Keratinocyte (primary cell): ENCODE measurements around the gene SFT2D1. TPM values are rescaled to one million over a fixed set of nuclear protein-coding genes. Genes with fewer than 3 reads are reported as not detected.

ENCODE experiments used
- DNase-seq: peaks from one replicate; pipeline ENCODE4 v3.0.0-alpha.2; 2011; ENCODE audit warnings: low read depth, missing footprints, low spot score
- FAIRE-seq: peaks from 2 replicates; lab custom pipeline; 2011; peaks lifted over from hg19 to GRCh38; lab: Jason Lieb, UNC
- H2AFZ ChIP-seq: 2 replicates; pipeline ENCODE4 v1.6.0; 2012; ENCODE audit warnings: low read length, control low read depth, inconsistent platforms; ENCODE audit not compliant: control insufficient read depth
- H3K27ac ChIP-seq: 2 replicates; pipeline ENCODE4 v1.5.1; 2011; ENCODE audit warnings: low read length; ENCODE audit not compliant: control insufficient read depth, insufficient read depth
- H3K27me3 ChIP-seq: 3 replicates; pipeline ENCODE4 v1.6.0; 2011; ENCODE audit warnings: low read length; ENCODE audit not compliant: control insufficient read depth, insufficient read depth; ENCODE audit errors: extremely low read depth
- H3K36me3 ChIP-seq, 2 experiments: 2 replicates in 1 of 2; 3 replicates in 1 of 2; pipeline ENCODE4 v1.5.1; 2011; ENCODE audit warnings: low read length in 2 of 2, mild to moderate bottlenecking in 1 of 2; ENCODE audit not compliant: control insufficient read depth in 2 of 2, insufficient read depth in 2 of 2; ENCODE audit errors: extremely low read depth in 1 of 2
- H3K4me1 ChIP-seq: 3 replicates; pipeline ENCODE4 v1.5.1; 2011; ENCODE audit warnings: low read length; ENCODE audit not compliant: control insufficient read depth, insufficient read depth; ENCODE audit errors: extremely low read depth
- H3K4me2 ChIP-seq: 3 replicates; pipeline ENCODE4 v1.6.0; 2011; ENCODE audit warnings: low read depth, low read length; ENCODE audit not compliant: control insufficient read depth, insufficient read depth; ENCODE audit errors: extremely low read depth
- H3K4me3 ChIP-seq, 3 experiments: fragments of 200-600 bp in 1 of 3; sonication (generic) in 1 of 3; 2 replicates in 2 of 3; 3 replicates in 1 of 3; pipeline ENCODE4 v1.5.1; 2011 to 2016; ENCODE audit warnings: low read length in 3 of 3, mild to moderate bottlenecking in 3 of 3, control low read depth in 2 of 3, inconsistent platforms in 1 of 3, low read depth in 1 of 3, mixed read lengths in 1 of 3, mixed run types in 1 of 3, moderate library complexity in 1 of 3; ENCODE audit not compliant: control insufficient read depth in 2 of 3, insufficient read depth in 2 of 3; ENCODE audit errors: extremely low read depth in 1 of 3
- H3K79me2 ChIP-seq: 2 replicates; pipeline ENCODE4 v1.6.0; 2012; ENCODE audit warnings: low read length; ENCODE audit not compliant: control insufficient read depth, insufficient read depth
- H3K9ac ChIP-seq: 3 replicates; pipeline ENCODE4 v1.6.0; 2011; ENCODE audit warnings: low read length; ENCODE audit not compliant: control insufficient read depth, insufficient read depth; ENCODE audit errors: extremely low read depth
- H3K9me1 ChIP-seq: 3 replicates; pipeline ENCODE4 v1.6.0; 2011; ENCODE audit warnings: low read length; ENCODE audit not compliant: control insufficient read depth, insufficient read depth; ENCODE audit errors: extremely low read depth
- H3K9me3 ChIP-seq: 2 replicates; pipeline ENCODE4 v1.5.1; 2012; ENCODE audit warnings: low read depth, low read length; ENCODE audit not compliant: control insufficient read depth
- H4K20me1 ChIP-seq: 3 replicates; pipeline ENCODE4 v1.6.0; 2011; ENCODE audit warnings: low read length; ENCODE audit not compliant: control insufficient read depth, insufficient read depth; ENCODE audit errors: extremely low read depth
- EZH2 ChIP-seq: IDR thresholded peaks from one replicate; pipeline ENCODE4 v1.6.1; 2012; ENCODE audit warnings: inconsistent platforms, mild to moderate bottlenecking, low read length, moderate library complexity
- dilution Hi-C: fragments of 300-500 bp; cut with MboI; formaldehyde crosslinking; loops from one replicate; pipeline ENCODE4 v1.7.0; 2020; ENCODE audit warnings: low sequenced_read_pairs; ENCODE audit not compliant: extremely low pct_ligation_motif_present
- polyA plus RNA-seq, 5 experiments: library from polyadenylated mRNA; depleted of rRNA in 3 of 5; stranded (reverse) in 3 of 5; stranded (forward) in 1 of 5; unstranded in 1 of 5; fragments of >200 nt; gene quantifications; 1 replicate in 1 of 5; 2 replicates in 3 of 5; 3 replicates in 1 of 5; pipeline versions ENCODE4 v1.2.1 to v1.2.3, GENCODE V29; 2011 to 2012; ENCODE audit warnings: missing spikeins in 2 of 5, low read depth in 1 of 5, low replicate concordance in 1 of 5
- TF ChIP-seq, protein P1 (sequence below), 3 experiments: IDR thresholded peaks in 1 of 3; conservative IDR thresholded peaks in 1 of 3; optimal IDR thresholded peaks in 1 of 3; 2 replicates in 2 of 3; 3 replicates in 1 of 3; pipeline versions ENCODE3 to v1.5.1; 2011; ENCODE audit warnings: low read length in 3 of 3, mild to moderate bottlenecking in 3 of 3, moderate library complexity in 2 of 3, control low read depth in 1 of 3, inconsistent platforms in 1 of 3; ENCODE audit not compliant: insufficient read depth in 2 of 3; ENCODE audit errors: extremely low read depth in 1 of 3

The SFT2D1 gene
- polyA plus RNA-seq, 1 donor (not counting 4 experiments of a cell fraction or from before 2014, with no cell fraction given), result 84.3 TPM

DNA sequence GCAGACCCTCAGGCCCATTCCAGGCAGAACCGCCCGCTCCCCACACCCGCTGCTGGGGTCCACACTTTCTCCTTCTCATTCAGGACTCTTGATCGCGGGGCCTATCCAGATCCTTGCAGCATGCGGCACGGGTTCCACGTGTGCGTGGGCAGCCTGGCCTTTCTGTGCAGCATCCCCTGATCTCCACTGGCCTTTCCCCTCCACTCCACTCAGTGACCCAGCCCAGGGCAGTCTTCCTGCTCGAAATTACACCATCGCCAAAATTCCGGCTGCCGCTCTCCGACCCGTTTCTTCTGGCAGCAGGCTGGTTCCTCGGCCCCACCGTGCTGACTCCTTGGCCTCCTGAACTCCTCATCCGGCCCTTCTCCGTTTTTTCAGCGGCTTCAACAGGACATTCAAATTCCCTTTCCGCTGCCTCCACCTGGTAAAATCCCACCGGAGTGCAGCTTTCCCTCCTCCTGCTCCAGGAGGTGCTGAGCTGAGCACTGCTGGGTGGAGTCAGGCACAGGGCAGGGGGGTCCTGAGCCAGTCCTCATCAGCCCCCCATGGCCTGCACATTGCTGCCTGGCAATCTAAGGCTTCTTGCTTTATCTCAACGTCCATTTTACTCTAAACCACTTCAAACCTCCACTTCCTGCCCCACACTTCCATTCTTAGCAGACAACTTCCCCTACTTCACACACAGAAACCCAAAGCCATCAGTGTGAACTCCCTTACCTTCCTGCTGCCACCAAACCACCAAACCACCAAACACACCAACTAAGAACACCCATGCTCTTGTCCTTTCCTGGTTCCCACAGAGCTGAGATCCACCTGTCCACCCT lies 9.0 kb downstream of the SFT2D1 start:
- Histone ChIP-seq H3K9ac (no peak overlapping the region), H3K9me1 (no peaks in the 10 kb centered on the region), H3K27me3 (no peaks in the 10 kb centered on the region), H3K27ac (no peak overlapping the region), H4K20me1 (peaks cover 11% of the 10 kb centered on the region), H3K79me2 (peaks cover 92% of the 10 kb centered on the region), H2AFZ (no peak overlapping the region), H3K36me3 (peaks cover 12 to 22% of the 10 kb centered on the region in 2 experiments), H3K4me3 (no peak overlapping the region), H3K4me2 (no peak overlapping the region), H3K4me1 (no peaks in the 10 kb centered on the region), H3K9me3 (no peaks in the 10 kb centered on the region)
- dilution Hi-C loops, result no loop called here
- TF ChIP-seq EZH2, result no peak
- TF ChIP-seq, protein P1, sequence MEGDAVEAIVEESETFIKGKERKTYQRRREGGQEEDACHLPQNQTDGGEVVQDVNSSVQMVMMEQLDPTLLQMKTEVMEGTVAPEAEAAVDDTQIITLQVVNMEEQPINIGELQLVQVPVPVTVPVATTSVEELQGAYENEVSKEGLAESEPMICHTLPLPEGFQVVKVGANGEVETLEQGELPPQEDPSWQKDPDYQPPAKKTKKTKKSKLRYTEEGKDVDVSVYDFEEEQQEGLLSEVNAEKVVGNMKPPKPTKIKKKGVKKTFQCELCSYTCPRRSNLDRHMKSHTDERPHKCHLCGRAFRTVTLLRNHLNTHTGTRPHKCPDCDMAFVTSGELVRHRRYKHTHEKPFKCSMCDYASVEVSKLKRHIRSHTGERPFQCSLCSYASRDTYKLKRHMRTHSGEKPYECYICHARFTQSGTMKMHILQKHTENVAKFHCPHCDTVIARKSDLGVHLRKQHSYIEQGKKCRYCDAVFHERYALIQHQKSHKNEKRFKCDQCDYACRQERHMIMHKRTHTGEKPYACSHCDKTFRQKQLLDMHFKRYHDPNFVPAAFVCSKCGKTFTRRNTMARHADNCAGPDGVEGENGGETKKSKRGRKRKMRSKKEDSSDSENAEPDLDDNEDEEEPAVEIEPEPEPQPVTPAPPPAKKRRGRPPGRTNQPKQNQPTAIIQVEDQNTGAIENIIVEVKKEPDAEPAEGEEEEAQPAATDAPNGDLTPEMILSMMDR (optimal IDR thresholded peaks at IDR 0.05 in 1 of 3, IDR thresholded peaks at IDR 0.05 in 1 of 3, conservative IDR thresholded peaks at IDR 0.05 in 1 of 3; ENCODE audit: extremely low read depth in 1 of 3, insufficient read depth in 2 of 3, low read length in 3 of 3), result no peak
- DNase-seq (no peak), FAIRE-seq (no peak)

DNA sequence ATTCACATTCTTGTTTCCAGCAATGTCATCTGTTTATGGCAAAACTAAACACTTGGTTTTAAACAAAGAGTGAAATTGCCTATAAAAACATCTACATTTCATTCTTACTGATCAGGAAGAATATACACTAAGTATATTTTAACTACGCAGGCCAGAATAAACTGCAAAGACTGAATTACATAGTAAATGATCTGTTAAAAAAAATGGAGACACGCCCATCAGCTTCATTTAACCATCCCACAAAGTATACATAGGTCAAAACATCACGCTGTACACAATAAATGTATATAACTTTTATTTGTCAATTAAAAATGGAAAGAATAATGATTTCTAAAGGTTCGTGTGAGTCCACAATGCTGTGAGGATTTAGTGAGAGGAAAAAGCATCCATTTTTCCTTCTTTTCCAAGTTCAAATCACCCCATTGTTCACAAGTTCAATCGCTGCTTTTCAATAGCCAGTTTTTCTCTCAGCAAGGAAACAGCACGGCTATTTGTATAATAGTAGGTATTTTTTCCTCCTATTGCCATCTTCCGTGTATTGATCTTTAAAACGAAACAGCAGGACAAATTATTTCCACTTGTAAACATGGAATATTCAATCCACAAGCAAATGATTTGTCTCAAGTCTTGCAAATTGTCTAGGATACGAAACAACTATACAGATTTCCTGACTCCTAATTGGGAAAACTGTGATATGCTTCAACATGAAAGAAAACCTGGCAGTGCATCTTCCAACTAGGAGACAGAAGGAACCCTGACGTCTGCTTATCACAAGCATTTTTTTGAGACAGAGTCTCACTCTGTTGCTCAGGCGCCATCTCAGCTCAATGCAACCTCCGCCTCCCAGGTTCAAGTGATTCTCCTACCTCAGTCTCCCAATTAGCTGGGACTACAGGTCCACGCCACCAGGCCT lies 10.6 kb downstream of the SFT2D1 start:
- no peak overlapping the region for H3K27ac ChIP-seq
- peaks cover 81% of the 10 kb centered on the region for H3K79me2 ChIP-seq
- H3K9ac ChIP-seq, result no peak overlapping the region
- H3K36me3 ChIP-seq, result peaks cover 14 to 19% of the 10 kb centered on the region in 2 experiments
- no peak overlapping the region for H3K4me2 ChIP-seq
- FAIRE-seq, result no peak
- TF ChIP-seq, protein P1 (optimal IDR thresholded peaks at IDR 0.05 in 1 of 3, IDR thresholded peaks at IDR 0.05 in 1 of 3, conservative IDR thresholded peaks at IDR 0.05 in 1 of 3; ENCODE audit: extremely low read depth in 1 of 3, insufficient read depth in 2 of 3, low read length in 3 of 3), result no peak
- no peak for TF ChIP-seq EZH2
- H3K27me3 ChIP-seq, result no peaks in the 10 kb centered on the region
- no peak for DNase-seq
- no peak overlapping the region for H3K4me3 ChIP-seq
- H3K9me3 ChIP-seq, result no peaks in the 10 kb centered on the region
- H4K20me1 ChIP-seq, result peaks cover 8% of the 10 kb centered on the region
- dilution Hi-C loops, result no loop called here
- no peaks in the 10 kb centered on the region for H3K4me1 ChIP-seq
- no peaks in the 10 kb centered on the region for H3K9me1 ChIP-seq
- H2AFZ ChIP-seq, result no peak overlapping the region
